Vagina (tissue), 2 donors: ENCODE results near the gene GABRE.

Experiments
- POLR2AphosphoS5 ChIP-seq, 2 donors: sonication (generic); formaldehyde crosslinking; IDR thresholded peaks; one replicate each; pipeline ENCODE4 v1.9.0; 2017; ENCODE audit warnings: antibody characterized with exemption in 2 of 2, mild to moderate bottlenecking in 2 of 2, low read depth in 1 of 2; ENCODE audit not compliant: insufficient read depth in 1 of 2
- TF ChIP-seq, protein P1 (sequence below), 3 experiments: fragments of 450-650 bp in 2 of 3; fragments of 200-600 bp in 1 of 3; sonication (generic) in 1 of 3; IDR thresholded peaks; one replicate each; pipeline ENCODE4 v1.5.1; 2017 to 2019; ENCODE audit warnings: antibody characterized with exemption in 3 of 3, mild to moderate bottlenecking in 2 of 3, moderate library complexity in 2 of 3

DNA sequence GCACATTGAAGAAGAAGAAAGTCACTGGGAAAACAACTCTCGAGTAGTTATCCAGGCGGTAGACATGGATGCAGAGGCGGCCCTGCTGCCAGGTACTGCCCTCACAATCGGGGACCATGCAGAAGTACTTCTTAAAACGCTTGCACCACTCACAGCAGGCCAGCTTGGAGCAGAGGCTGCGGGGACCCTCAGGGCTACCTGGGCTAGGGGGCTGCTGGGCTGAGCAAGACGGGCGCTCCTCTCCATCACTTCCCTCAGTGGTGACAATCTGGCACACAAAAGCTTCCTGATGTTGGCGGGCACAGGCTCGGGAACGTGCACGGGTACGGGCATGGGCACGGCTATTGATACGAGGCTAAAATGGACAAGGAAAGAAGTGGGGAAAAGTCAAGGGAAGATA lies 19.7 kb downstream of the GABRE start:
- TF ChIP-seq, protein P1, sequence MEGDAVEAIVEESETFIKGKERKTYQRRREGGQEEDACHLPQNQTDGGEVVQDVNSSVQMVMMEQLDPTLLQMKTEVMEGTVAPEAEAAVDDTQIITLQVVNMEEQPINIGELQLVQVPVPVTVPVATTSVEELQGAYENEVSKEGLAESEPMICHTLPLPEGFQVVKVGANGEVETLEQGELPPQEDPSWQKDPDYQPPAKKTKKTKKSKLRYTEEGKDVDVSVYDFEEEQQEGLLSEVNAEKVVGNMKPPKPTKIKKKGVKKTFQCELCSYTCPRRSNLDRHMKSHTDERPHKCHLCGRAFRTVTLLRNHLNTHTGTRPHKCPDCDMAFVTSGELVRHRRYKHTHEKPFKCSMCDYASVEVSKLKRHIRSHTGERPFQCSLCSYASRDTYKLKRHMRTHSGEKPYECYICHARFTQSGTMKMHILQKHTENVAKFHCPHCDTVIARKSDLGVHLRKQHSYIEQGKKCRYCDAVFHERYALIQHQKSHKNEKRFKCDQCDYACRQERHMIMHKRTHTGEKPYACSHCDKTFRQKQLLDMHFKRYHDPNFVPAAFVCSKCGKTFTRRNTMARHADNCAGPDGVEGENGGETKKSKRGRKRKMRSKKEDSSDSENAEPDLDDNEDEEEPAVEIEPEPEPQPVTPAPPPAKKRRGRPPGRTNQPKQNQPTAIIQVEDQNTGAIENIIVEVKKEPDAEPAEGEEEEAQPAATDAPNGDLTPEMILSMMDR (IDR thresholded peaks at IDR 0.05), result no peak
- no peak for TF ChIP-seq POLR2AphosphoS5 (IDR thresholded peaks at IDR 0.05; ENCODE audit: insufficient read depth in 1 of 2, low read depth in 1 of 2)
